Bronchial epithelial cell (primary cell): Measurements from ENCODE around the gene JMJD7. TPM values are rescaled to one million over a fixed set of nuclear protein-coding genes. Genes with fewer than 3 reads are reported as not detected.

Experiments
- DNase-seq: peaks from one replicate; pipeline ENCODE4 v3.0.0-alpha.2; 2010; ENCODE audit warnings: low read depth
- FAIRE-seq: peaks from 2 replicates; lab custom pipeline; 2011; peaks lifted over from hg19 to GRCh38; lab: Jason Lieb, UNC
- H3K27me3 ChIP-seq: 2 replicates; pipeline ENCODE4 v1.5.1; 2011; ENCODE audit warnings: low read length; ENCODE audit not compliant: control insufficient read depth, insufficient read depth
- H3K36me3 ChIP-seq: 2 replicates; pipeline ENCODE4 v1.5.1; 2011; ENCODE audit warnings: low read length; ENCODE audit not compliant: control insufficient read depth, insufficient read depth
- H3K4me3 ChIP-seq: 2 replicates; pipeline ENCODE4 v1.5.1; 2011; ENCODE audit warnings: mild to moderate bottlenecking, low read depth, low read length, control low read depth
- total RNA-seq: library from RNA; depleted of rRNA; stranded (reverse); fragments of >200 nt; gene quantifications from 2 replicates; pipeline ENCODE4 v1.2.1, GENCODE V29; 2014
- TF ChIP-seq, protein P1 (sequence below): IDR thresholded peaks from 2 replicates; pipeline ENCODE4 v1.5.1; 2011; ENCODE audit warnings: mild to moderate bottlenecking, moderate library complexity, low read length, control low read depth, inconsistent platforms; ENCODE audit not compliant: insufficient read depth, severe bottlenecking

Gene JMJD7
- total RNA-seq, 1 donor from 2014 or later: 22.9 TPM

- H3K27me3 ChIP-seq: no peaks in the 10 kb centered on the region
- DNase-seq: no peak
- TF ChIP-seq, protein P1, sequence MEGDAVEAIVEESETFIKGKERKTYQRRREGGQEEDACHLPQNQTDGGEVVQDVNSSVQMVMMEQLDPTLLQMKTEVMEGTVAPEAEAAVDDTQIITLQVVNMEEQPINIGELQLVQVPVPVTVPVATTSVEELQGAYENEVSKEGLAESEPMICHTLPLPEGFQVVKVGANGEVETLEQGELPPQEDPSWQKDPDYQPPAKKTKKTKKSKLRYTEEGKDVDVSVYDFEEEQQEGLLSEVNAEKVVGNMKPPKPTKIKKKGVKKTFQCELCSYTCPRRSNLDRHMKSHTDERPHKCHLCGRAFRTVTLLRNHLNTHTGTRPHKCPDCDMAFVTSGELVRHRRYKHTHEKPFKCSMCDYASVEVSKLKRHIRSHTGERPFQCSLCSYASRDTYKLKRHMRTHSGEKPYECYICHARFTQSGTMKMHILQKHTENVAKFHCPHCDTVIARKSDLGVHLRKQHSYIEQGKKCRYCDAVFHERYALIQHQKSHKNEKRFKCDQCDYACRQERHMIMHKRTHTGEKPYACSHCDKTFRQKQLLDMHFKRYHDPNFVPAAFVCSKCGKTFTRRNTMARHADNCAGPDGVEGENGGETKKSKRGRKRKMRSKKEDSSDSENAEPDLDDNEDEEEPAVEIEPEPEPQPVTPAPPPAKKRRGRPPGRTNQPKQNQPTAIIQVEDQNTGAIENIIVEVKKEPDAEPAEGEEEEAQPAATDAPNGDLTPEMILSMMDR: no peak
- no peak overlapping the region for H3K4me3 ChIP-seq
- no peak for FAIRE-seq
- no peaks in the 10 kb centered on the region for H3K36me3 ChIP-seq
These were observed 59.3 kb downstream of the JMJD7 start for GRCh38 chr15:41887161-41887560.

Other genes with a start within 250 kb of the JMJD7 start
- gene MGA, start 167.7 kb upstream of the JMJD7 start, total RNA-seq: 21.1 and 24.0 TPM in 2 replicates
- 12.9 and 17.9 TPM in 2 replicates for gene MAPKBP1, start 53.6 kb upstream of the JMJD7 start, total RNA-seq
- 8.2 and 42.6 TPM in 2 replicates for gene PLA2G4B, start 10.8 kb downstream of the JMJD7 start, total RNA-seq
- gene SPTBN5, start 66.0 kb downstream of the JMJD7 start, total RNA-seq: 0.51 and 0.53 TPM in 2 replicates
- 21.1 and 28.3 TPM in 2 replicates for gene EHD4, start 144.5 kb downstream of the JMJD7 start, total RNA-seq
- under 0.01 and 1.4 TPM in 2 replicates for gene PLA2G4E, start 192.9 kb downstream of the JMJD7 start, total RNA-seq